ENCODE results near the gene SCARB2. TPM values are rescaled to one million over a fixed set of nuclear protein-coding genes. Genes with fewer than 3 reads are reported as not detected.
"Not testable (repeated sequence)": the region's sequence is repeated elsewhere in the genome, so short reads cannot be mapped to it uniquely, and the experiment has no call there.

SCARB2 gene
- total RNA-seq, 4 donors from 2014 or later: 87.6 to 107 (median 95.8) TPM

GRCh38 chr4:76246025-76246424, 32.4 kb upstream of the SCARB2 start:
- H3K9me3 ChIP-seq: peaks cover 3% of the 10 kb centered on the region
- H3K36me3 ChIP-seq: no peaks in the 10 kb centered on the region
- DNase-seq (ENCODE audit: low spot score in 2 of 2): no peak
- no peak overlapping the region for H3K4me3 ChIP-seq
- TF ChIP-seq POLR2A (IDR thresholded peaks at IDR 0.05) (no peak), POLR2AphosphoS5 (IDR thresholded peaks at IDR 0.05) (no peak), EP300 (IDR thresholded peaks at IDR 0.05) (no peak), CTCF (IDR thresholded peaks at IDR 0.05) (no peak)
- peaks cover 3% of the 10 kb centered on the region for H3K4me1 ChIP-seq
- WGBS: 27% methylated on average over 1 of the region's 1 CpG
- H3K27ac ChIP-seq: no peak overlapping the region
- no peaks in the 10 kb centered on the region for H3K27me3 ChIP-seq

- not testable (repeated sequence) for H3K27ac ChIP-seq; H3K4me1 ChIP-seq; DNase-seq (ENCODE audit: low spot score in 2 of 2); H3K4me3 ChIP-seq; H3K36me3 ChIP-seq; H3K27me3 ChIP-seq
- H3K9me3 ChIP-seq: peaks cover 14% of the 10 kb centered on the region
- 94% methylated on average over 2 of the region's 2 CpGs for WGBS
Measured at GRCh38 chr4:76243877-76244276, 30.3 kb upstream of the SCARB2 start.

GRCh38 chr4:76240236-76240635, 26.6 kb upstream of the SCARB2 start:
- Histone ChIP-seq H3K4me3 (no peak overlapping the region), H3K9me3 (peaks cover 14% of the 10 kb centered on the region), H3K27me3 (no peaks in the 10 kb centered on the region), H3K4me1 (peaks cover 11% of the 10 kb centered on the region), H3K27ac (no peak overlapping the region), H3K36me3 (no peaks in the 10 kb centered on the region)
- DNase-seq (ENCODE audit: low spot score in 2 of 2): no peak
- WGBS: 90% methylated on average over 2 of the region's 2 CpGs
- no peak for TF ChIP-seq POLR2A (IDR thresholded peaks at IDR 0.05)
- no peak for TF ChIP-seq EP300 (IDR thresholded peaks at IDR 0.05)
- TF ChIP-seq CTCF (IDR thresholded peaks at IDR 0.05): no peak
- no peak for TF ChIP-seq POLR2AphosphoS5 (IDR thresholded peaks at IDR 0.05)

GRCh38 chr4:76238701-76239100, 25.1 kb upstream of the SCARB2 start:
- Histone ChIP-seq H3K9me3 (peaks cover 14% of the 10 kb centered on the region), H3K4me1 (peaks cover 20% of the 10 kb centered on the region), H3K36me3 (no peaks in the 10 kb centered on the region), H3K27me3 (no peaks in the 10 kb centered on the region), H3K27ac (no peak overlapping the region), H3K4me3 (no peak overlapping the region)
- DNase-seq (ENCODE audit: low spot score in 2 of 2): no peak
- TF ChIP-seq CTCF (IDR thresholded peaks at IDR 0.05) (no peak), POLR2A (IDR thresholded peaks at IDR 0.05) (no peak), EP300 (IDR thresholded peaks at IDR 0.05) (no peak), POLR2AphosphoS5 (IDR thresholded peaks at IDR 0.05) (no peak)

- WGBS: over 99% methylated on average over 4 of the region's 4 CpGs
- H3K27ac ChIP-seq: no peak overlapping the region
- peaks cover 24% of the 10 kb centered on the region for H3K4me1 ChIP-seq
- H3K4me3 ChIP-seq: no peak overlapping the region
- H3K27me3 ChIP-seq: no peaks in the 10 kb centered on the region
- no peak for DNase-seq (ENCODE audit: low spot score in 2 of 2)
- peaks cover 14% of the 10 kb centered on the region for H3K9me3 ChIP-seq
- TF ChIP-seq POLR2A (IDR thresholded peaks at IDR 0.05): no peak
- TF ChIP-seq POLR2AphosphoS5 (IDR thresholded peaks at IDR 0.05): no peak
- TF ChIP-seq EP300 (IDR thresholded peaks at IDR 0.05): no peak
- no peak for TF ChIP-seq CTCF (IDR thresholded peaks at IDR 0.05)
- no peaks in the 10 kb centered on the region for H3K36me3 ChIP-seq
Measured at GRCh38 chr4:76238236-76238635, 24.6 kb upstream of the SCARB2 start.

- Histone ChIP-seq H3K27ac (peak overlapping the region; percentile 41), H3K27me3 (no peaks in the 10 kb centered on the region), H3K36me3 (no peaks in the 10 kb centered on the region), H3K9me3 (peaks cover 10% of the 10 kb centered on the region), H3K4me3 (no peak overlapping the region), H3K4me1 (peaks cover 48% of the 10 kb centered on the region)
- no peak for DNase-seq (ENCODE audit: low spot score in 2 of 2)
- TF ChIP-seq POLR2AphosphoS5 (IDR thresholded peaks at IDR 0.05): no peak
- TF ChIP-seq EP300 (IDR thresholded peaks at IDR 0.05): no peak
- TF ChIP-seq CTCF (IDR thresholded peaks at IDR 0.05): no peak
- TF ChIP-seq POLR2A (IDR thresholded peaks at IDR 0.05): no peak
- WGBS: 26% methylated on average over 1 of the region's 1 CpG
Measured at GRCh38 chr4:76235915-76236314, 22.3 kb upstream of the SCARB2 start.

Measured in suprapubic skin (tissue), 4 donors.